CD4-positive, alpha-beta T cell treated with Interleukin-10 for 1 hour (primary cell): ENCODE data around the gene DOLPP1.
A peak's percentile ranks its signal among the peaks of the same experiment; 100 is the strongest.
"Not testable (repeated sequence)": the region's sequence is repeated elsewhere in the genome, so short reads cannot be mapped to it uniquely, and the experiment has no call there.

Experiments used
- DNase-seq: peaks from one replicate; pipeline ENCODE4 v3.0.0-alpha.2; 2020

Gene DOLPP1

GRCh38 chr9:129113645-129114304 lies 32.9 kb downstream of the DOLPP1 start:
- DNase-seq = no peak

GRCh38 chr9:129118799-129119198 lies 37.9 kb downstream of the DOLPP1 start:
- no peak for DNase-seq

- no peak for DNase-seq
Observed at GRCh38 chr9:129121483-129121882, 40.6 kb downstream of the DOLPP1 start.

GRCh38 chr9:129122133-129122532 lies 41.2 kb downstream of the DOLPP1 start:
- DNase-seq = no peak

- not testable (repeated sequence) for DNase-seq
Observed at GRCh38 chr9:129122976-129123375, 42.1 kb downstream of the DOLPP1 start.

GRCh38 chr9:129124506-129125069 lies 43.7 kb downstream of the DOLPP1 start:
- DNase-seq = no peak

- DNase-seq = no peak
Observed at GRCh38 chr9:129125478-129125877, 44.6 kb downstream of the DOLPP1 start.

GRCh38 chr9:129126749-129127618 lies 46.1 kb downstream of the DOLPP1 start:
- DNase-seq = no peak

- no peak for DNase-seq
Observed at GRCh38 chr9:129128689-129129088, 47.8 kb downstream of the DOLPP1 start.

- DNase-seq = not testable (repeated sequence)
Observed at GRCh38 chr9:129130271-129130670, 49.4 kb downstream of the DOLPP1 start.

GRCh38 chr9:129130791-129131190 lies 49.9 kb downstream of the DOLPP1 start:
- no peak for DNase-seq

- peak; percentile 88 for DNase-seq
Observed at GRCh38 chr9:129131300-129132145, 50.6 kb downstream of the DOLPP1 start.

- no peak for DNase-seq
Observed at GRCh38 chr9:129133082-129133481, 52.2 kb downstream of the DOLPP1 start.

GRCh38 chr9:129135476-129135875 lies 54.6 kb downstream of the DOLPP1 start:
- no peak for DNase-seq

- DNase-seq = no peak
Observed at GRCh38 chr9:129136446-129137035, 55.6 kb downstream of the DOLPP1 start.

- DNase-seq = no peak
Observed at GRCh38 chr9:129137292-129138143, 56.6 kb downstream of the DOLPP1 start.

- DNase-seq = no peak
Observed at GRCh38 chr9:129138144-129138462, 57.2 kb downstream of the DOLPP1 start.

- no peak for DNase-seq
Observed at GRCh38 chr9:129138476-129139232, 57.7 kb downstream of the DOLPP1 start.

GRCh38 chr9:129139233-129139992 lies 58.5 kb downstream of the DOLPP1 start:
- DNase-seq = peak; percentile 86

- peak; percentile 85 for DNase-seq
Observed at GRCh38 chr9:129139993-129140396, 59.1 kb downstream of the DOLPP1 start.
